ENCODE data around the gene DENND4C.
"Not testable (repeated sequence)": the region's sequence is repeated elsewhere in the genome, so short reads cannot be mapped to it uniquely, and the experiment has no call there.

Gene DENND4C

GRCh38 chr9:19265602-19266001 lies 35.1 kb downstream of the DENND4C start:
- H3K4me3 Mint-ChIP-seq = not testable (repeated sequence)

GRCh38 chr9:19266778-19267384 lies 36.4 kb downstream of the DENND4C start:
- H3K9me3 Mint-ChIP-seq = peaks cover 13% of the 10 kb centered on the region
- H3K4me1 Mint-ChIP-seq (ENCODE audit: low read depth) = peaks cover 42% of the 10 kb centered on the region
- intact Hi-C loops (cut with micrococcal nuclease); H3K27me3 Mint-ChIP-seq; H3K27ac Mint-ChIP-seq; H3K4me3 Mint-ChIP-seq: not testable (repeated sequence)
- H3K36me3 Mint-ChIP-seq (ENCODE audit: low read depth) = peaks cover 49% of the 10 kb centered on the region

More at GRCh38 chr9:19265602-19266001, 35.1 kb downstream of the DENND4C start:
- Mint-ChIP-seq H3K4me1 (ENCODE audit: low read depth) (peaks cover 49% of the 10 kb centered on the region), H3K36me3 (ENCODE audit: low read depth) (peaks cover 41% of the 10 kb centered on the region), H3K9me3 (peaks cover 13% of the 10 kb centered on the region)
- intact Hi-C loops (cut with micrococcal nuclease); H3K27ac Mint-ChIP-seq; H3K27me3 Mint-ChIP-seq: not testable (repeated sequence)

GRCh38 chr9:19269582-19269981 lies 39.1 kb downstream of the DENND4C start:
- H3K27me3 Mint-ChIP-seq = no peaks in the 10 kb centered on the region
- intact Hi-C loops (cut with micrococcal nuclease) = no loop called here
- no peak overlapping the region for H3K4me3 Mint-ChIP-seq
- H3K36me3 Mint-ChIP-seq (ENCODE audit: low read depth) = peaks cover 71% of the 10 kb centered on the region
- peaks cover 13% of the 10 kb centered on the region for H3K9me3 Mint-ChIP-seq
- no peak overlapping the region for H3K27ac Mint-ChIP-seq
- H3K4me1 Mint-ChIP-seq (ENCODE audit: low read depth) = peaks cover 26% of the 10 kb centered on the region

- Mint-ChIP-seq H3K27me3 (no peaks in the 10 kb centered on the region), H3K36me3 (ENCODE audit: low read depth) (peaks cover 80% of the 10 kb centered on the region), H3K27ac (no peak overlapping the region), H3K4me1 (ENCODE audit: low read depth) (peaks cover 23% of the 10 kb centered on the region), H3K4me3 (no peak overlapping the region), H3K9me3 (peaks cover 13% of the 10 kb centered on the region)
- intact Hi-C loops (cut with micrococcal nuclease) = no loop called here
These were observed 40.0 kb downstream of the DENND4C start for GRCh38 chr9:19270421-19270949.

GRCh38 chr9:19271081-19271480 lies 40.6 kb downstream of the DENND4C start:
- Mint-ChIP-seq H3K27me3 (no peaks in the 10 kb centered on the region), H3K36me3 (ENCODE audit: low read depth) (peaks cover 86% of the 10 kb centered on the region), H3K27ac (no peak overlapping the region), H3K4me3 (no peak overlapping the region), H3K9me3 (peaks cover 13% of the 10 kb centered on the region), H3K4me1 (ENCODE audit: low read depth) (peaks cover 23% of the 10 kb centered on the region)
- intact Hi-C loops (cut with micrococcal nuclease) = no loop called here

GRCh38 chr9:19281801-19282200 lies 51.3 kb downstream of the DENND4C start:
- Mint-ChIP-seq H3K4me1 (ENCODE audit: low read depth) (peaks cover 12% of the 10 kb centered on the region), H3K27me3 (no peaks in the 10 kb centered on the region), H3K4me3 (no peak overlapping the region), H3K9me3 (no peaks in the 10 kb centered on the region), H3K27ac (no peak overlapping the region), H3K36me3 (ENCODE audit: low read depth) (peaks cover 50% of the 10 kb centered on the region)
- intact Hi-C loops (cut with micrococcal nuclease) = loop anchor here (10.0 kb wide), 1 partner anchor 47 kb away; the partner anchor contains the start of gene DENND4C

GRCh38 chr9:19283072-19283710 lies 52.7 kb downstream of the DENND4C start:
- Mint-ChIP-seq H3K27me3 (no peaks in the 10 kb centered on the region), H3K27ac (no peak overlapping the region), H3K4me1 (ENCODE audit: low read depth) (peaks cover 16% of the 10 kb centered on the region), H3K9me3 (no peaks in the 10 kb centered on the region), H3K36me3 (ENCODE audit: low read depth) (peaks cover 54% of the 10 kb centered on the region), H3K4me3 (no peak overlapping the region)
- intact Hi-C loops (cut with micrococcal nuclease) = loop anchor here (10.0 kb wide), 1 partner anchor 48 kb away; the partner anchor contains the start of gene DENND4C

- H3K4me3 Mint-ChIP-seq = no peak overlapping the region
These were observed 54.2 kb downstream of the DENND4C start for GRCh38 chr9:19284729-19285128.

GRCh38 chr9:19286634-19287188 lies 56.2 kb downstream of the DENND4C start:
- intact Hi-C loops (cut with micrococcal nuclease) = loop anchor here (10.0 kb wide), 1 partner anchor 52 kb away; the partner anchor contains the start of gene DENND4C
- Mint-ChIP-seq H3K9me3 (no peaks in the 10 kb centered on the region), H3K27ac (no peak overlapping the region), H3K27me3 (no peaks in the 10 kb centered on the region), H3K4me1 (ENCODE audit: low read depth) (peaks cover 12% of the 10 kb centered on the region), H3K4me3 (no peak overlapping the region), H3K36me3 (ENCODE audit: low read depth) (peaks cover 70% of the 10 kb centered on the region)

More at GRCh38 chr9:19284729-19285128, 54.2 kb downstream of the DENND4C start:
- Mint-ChIP-seq H3K27me3 (no peaks in the 10 kb centered on the region), H3K4me1 (ENCODE audit: low read depth) (peaks cover 16% of the 10 kb centered on the region), H3K27ac (no peak overlapping the region), H3K36me3 (ENCODE audit: low read depth) (peaks cover 56% of the 10 kb centered on the region), H3K9me3 (no peaks in the 10 kb centered on the region)
- intact Hi-C loops (cut with micrococcal nuclease) = loop anchor here (10.0 kb wide), 1 partner anchor 50 kb away; the partner anchor contains the start of gene DENND4C

- Mint-ChIP-seq H3K27ac (no peak overlapping the region), H3K4me3 (no peak overlapping the region), H3K27me3 (no peaks in the 10 kb centered on the region), H3K4me1 (ENCODE audit: low read depth) (peaks cover 12% of the 10 kb centered on the region), H3K9me3 (no peaks in the 10 kb centered on the region), H3K36me3 (ENCODE audit: low read depth) (peaks cover 78% of the 10 kb centered on the region)
- intact Hi-C loops (cut with micrococcal nuclease) = loop anchor here (10.0 kb wide), 1 partner anchor 53 kb away; the partner anchor contains the start of gene DENND4C
These were observed 57.6 kb downstream of the DENND4C start for GRCh38 chr9:19288081-19288480.

- H3K27ac Mint-ChIP-seq = no peak overlapping the region
- peaks cover 12% of the 10 kb centered on the region for H3K4me1 Mint-ChIP-seq (ENCODE audit: low read depth)
- H3K9me3 Mint-ChIP-seq = no peaks in the 10 kb centered on the region
- no peak overlapping the region for H3K4me3 Mint-ChIP-seq
- intact Hi-C loops (cut with micrococcal nuclease) = no loop called here
- H3K27me3 Mint-ChIP-seq = no peaks in the 10 kb centered on the region
- H3K36me3 Mint-ChIP-seq (ENCODE audit: low read depth) = peaks cover 90% of the 10 kb centered on the region
These were observed 59.6 kb downstream of the DENND4C start for GRCh38 chr9:19290103-19290502.

GRCh38 chr9:19294219-19294618 lies 63.7 kb downstream of the DENND4C start:
- Mint-ChIP-seq H3K9me3 (no peaks in the 10 kb centered on the region), H3K27ac (no peak overlapping the region), H3K4me1 (ENCODE audit: low read depth) (no peaks in the 10 kb centered on the region), H3K4me3 (no peak overlapping the region), H3K27me3 (no peaks in the 10 kb centered on the region), H3K36me3 (ENCODE audit: low read depth) (peaks cover 91% of the 10 kb centered on the region)
- intact Hi-C loops (cut with micrococcal nuclease) = no loop called here

GRCh38 chr9:19298436-19299000 lies 68.0 kb downstream of the DENND4C start:
- Mint-ChIP-seq H3K4me3 (no peak overlapping the region), H3K9me3 (no peaks in the 10 kb centered on the region), H3K36me3 (ENCODE audit: low read depth) (peaks cover 88% of the 10 kb centered on the region), H3K4me1 (ENCODE audit: low read depth) (no peaks in the 10 kb centered on the region), H3K27me3 (no peaks in the 10 kb centered on the region), H3K27ac (no peak overlapping the region)
- intact Hi-C loops (cut with micrococcal nuclease) = no loop called here

- Mint-ChIP-seq H3K27me3 (no peaks in the 10 kb centered on the region), H3K27ac (no peak overlapping the region), H3K4me3 (no peak overlapping the region), H3K36me3 (ENCODE audit: low read depth) (peaks cover 85% of the 10 kb centered on the region), H3K4me1 (ENCODE audit: low read depth) (no peaks in the 10 kb centered on the region), H3K9me3 (no peaks in the 10 kb centered on the region)
- intact Hi-C loops (cut with micrococcal nuclease) = no loop called here
These were observed 72.7 kb downstream of the DENND4C start for GRCh38 chr9:19303216-19303615.

Measured in dendritic cell treated with granulocyte-macrophage colony-stimulating factor and Interleukin-4, amounts not matched to agents 40 ng/mL and 50 ng/mL, for 4 days (primary cell).